HG02981 (cell line): ENCODE measurements around the gene STAB1.

Experiments
- ATAC-seq: cut with Tn5 transposase; IDR thresholded peaks from one replicate; pipeline ENCODE4 v1.9.1; 2021; ENCODE audit warnings: mild to moderate bottlenecking, moderate library complexity; ENCODE audit not compliant: unreplicated experiment

Gene STAB1

DNA sequence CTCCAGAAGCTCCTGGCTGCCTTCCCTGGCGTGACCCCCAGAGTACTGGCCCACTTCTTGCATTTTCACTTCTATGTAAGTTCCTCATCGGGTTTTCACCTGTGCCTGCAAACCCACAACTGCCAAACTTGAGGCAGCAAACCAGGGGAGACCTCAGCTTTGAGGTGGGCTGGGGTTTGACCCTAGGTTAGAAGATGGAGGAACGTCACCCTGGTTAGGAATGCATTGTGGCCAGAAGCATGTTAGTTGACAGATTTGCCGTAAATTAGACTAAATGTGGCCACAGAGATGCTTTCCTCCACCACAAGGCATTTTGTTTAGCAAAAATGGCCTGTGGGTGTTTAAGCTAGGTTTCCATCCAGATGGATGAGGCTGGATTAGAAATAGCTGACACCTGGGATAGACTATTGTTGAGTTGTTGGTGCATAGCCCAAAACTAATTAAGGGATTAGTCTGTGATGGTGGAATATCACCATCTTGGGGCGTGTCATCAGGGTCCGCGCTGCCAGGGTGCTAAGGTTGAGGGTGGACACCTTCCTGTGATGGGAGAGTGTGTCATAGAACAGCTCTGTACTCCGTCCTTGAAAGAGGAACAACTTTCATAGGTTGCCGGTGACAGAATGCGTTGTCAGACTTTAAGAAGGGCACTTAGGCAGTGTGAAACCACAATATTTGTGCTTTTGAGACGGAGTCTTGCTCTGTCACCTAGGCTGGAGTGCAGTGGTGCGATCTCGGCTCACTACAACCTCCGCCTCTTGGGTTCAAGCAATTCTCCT, 36.2 kb upstream of the STAB1 start:
- no peak for ATAC-seq

DNA sequence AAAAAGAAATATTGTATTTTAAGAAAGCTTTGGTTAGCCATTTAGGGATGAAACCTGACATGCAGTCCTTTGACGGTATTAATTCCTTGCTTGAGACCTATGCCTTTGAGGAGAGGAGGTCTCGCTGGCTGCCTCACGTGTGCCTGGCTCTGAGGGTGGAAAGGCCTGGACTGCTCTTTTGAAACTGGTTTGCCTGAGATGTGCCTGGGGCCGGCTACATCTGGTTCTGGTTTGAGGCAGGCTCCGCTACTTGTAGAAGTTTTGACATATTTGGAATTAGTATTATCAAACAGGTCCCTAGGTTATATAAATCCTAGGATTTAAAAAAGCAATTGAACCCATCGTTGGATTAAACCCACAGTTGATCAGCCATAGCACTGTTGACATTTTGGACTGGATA, 33.3 kb upstream of the STAB1 start:
- ATAC-seq = no peak

DNA sequence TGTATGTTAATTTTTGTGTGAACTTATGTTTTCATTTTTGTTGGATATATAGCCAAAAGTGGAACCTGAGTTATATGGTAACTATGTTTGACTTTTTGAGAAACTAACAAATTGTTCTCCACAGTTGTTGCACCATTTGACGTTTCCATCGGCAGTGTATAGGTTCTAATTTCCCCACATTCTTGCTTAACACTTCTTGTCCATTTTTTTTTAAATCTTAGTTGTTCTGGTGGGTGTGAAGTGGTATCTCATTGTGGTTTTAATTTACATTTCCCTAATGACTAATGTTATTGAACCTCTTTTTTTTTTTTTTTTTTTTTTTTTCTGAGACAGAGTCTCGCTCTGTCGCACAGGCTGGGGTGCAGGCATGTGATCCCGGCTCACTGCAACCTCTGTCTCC, 31.7 kb upstream of the STAB1 start:
- no peak for ATAC-seq

DNA sequence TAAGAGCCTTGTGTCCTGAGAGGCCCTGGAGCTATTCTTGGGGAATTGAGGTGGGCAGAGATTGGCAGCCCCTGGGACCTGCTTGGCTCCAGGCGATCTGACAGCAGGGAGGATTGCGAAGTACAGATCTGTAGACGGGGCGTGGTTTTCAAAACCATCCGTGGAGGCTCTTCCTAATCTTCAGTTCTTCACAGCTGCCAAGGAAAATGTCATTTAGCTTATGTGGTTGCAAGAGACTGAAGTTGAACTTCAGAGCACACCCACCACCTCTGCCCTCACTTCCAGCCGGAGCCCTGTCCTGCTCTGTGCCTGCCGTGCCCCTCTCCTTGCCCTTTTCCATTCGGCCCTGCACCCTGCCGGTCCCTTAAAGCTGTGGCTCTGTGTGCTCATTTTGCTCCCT, 26.8 kb upstream of the STAB1 start:
- no peak for ATAC-seq

DNA sequence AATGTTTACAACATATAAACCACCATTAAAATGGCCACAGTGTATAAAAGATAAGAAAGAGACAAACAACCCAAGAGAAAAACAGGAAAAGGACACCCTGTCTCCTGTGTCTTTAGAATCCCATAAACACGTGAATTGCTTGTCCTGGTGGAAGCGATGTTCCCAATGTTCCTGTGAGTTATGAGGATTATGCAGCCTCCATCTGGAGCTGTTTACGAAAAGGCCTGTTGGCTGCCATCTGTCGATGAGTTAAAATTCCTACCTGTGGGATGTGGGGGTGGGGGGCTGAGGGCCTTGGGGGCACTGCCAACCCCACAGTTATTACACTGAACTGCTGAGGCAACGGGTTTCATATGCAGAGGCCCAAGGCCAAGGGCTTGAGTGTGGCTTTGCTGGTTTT, 26.1 kb upstream of the STAB1 start:
- ATAC-seq = no peak

DNA sequence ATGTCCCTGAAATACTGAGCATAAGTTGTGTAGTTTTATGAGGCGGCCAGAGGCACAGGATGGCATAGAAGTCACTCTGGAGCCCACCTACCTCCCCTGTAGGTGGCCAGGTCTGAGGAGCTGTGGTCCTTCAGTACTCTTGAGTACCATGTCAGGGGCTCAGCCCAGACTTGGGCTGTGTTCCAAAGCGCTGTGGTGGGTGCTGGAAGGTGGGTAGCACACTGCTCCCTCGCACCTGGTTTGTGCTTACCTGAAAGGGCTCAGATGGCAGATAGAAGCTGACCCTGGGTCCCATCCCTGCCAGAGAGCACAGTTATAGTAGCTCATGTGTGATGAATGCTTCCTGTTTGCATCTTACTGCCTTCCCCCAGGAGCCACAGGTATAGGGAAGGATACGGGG, 24.2 kb upstream of the STAB1 start:
- no peak for ATAC-seq

DNA sequence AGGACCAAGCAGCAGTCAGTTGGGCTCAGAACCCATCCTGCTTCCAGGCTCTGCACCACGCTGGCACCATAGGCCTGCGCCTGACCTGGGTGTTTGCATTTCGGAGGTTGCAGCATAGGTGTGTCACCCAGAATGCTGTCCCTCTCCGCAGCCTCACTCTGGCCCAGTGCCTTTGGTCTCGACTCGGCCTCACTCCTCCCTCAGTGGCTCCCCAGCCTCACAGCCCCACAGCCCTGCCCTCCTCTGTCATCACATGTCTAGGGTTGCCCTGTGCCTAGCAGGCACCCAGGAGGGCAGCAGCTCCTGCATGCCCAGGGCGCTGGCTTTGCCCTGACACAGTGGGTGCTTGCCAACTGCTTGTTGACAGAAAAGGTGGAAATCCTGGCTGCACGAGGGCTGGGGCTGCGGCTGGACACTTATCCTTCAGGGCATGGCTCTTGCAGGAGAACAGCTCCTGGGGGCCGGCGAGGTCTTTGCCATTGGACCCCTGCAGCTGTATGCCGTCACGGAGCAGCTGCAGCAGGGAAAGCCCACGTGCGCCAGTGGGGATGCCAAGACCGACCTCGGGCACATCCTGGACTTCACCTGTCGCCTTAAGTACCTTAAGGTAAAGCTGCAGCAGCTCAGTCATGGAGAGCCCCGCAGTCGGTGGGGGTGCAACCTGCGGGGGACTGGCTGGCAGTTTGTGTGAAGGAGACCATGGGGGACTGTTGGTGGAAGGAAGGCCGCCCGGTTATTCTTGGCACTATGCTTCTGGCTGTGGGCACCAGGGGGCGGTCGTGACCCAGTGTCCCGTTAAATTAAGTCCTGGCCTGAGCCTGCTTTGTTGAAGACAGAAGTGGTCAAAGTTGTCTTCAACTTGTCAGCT, 23.5 kb upstream of the STAB1 start:
- ATAC-seq = no peak

DNA sequence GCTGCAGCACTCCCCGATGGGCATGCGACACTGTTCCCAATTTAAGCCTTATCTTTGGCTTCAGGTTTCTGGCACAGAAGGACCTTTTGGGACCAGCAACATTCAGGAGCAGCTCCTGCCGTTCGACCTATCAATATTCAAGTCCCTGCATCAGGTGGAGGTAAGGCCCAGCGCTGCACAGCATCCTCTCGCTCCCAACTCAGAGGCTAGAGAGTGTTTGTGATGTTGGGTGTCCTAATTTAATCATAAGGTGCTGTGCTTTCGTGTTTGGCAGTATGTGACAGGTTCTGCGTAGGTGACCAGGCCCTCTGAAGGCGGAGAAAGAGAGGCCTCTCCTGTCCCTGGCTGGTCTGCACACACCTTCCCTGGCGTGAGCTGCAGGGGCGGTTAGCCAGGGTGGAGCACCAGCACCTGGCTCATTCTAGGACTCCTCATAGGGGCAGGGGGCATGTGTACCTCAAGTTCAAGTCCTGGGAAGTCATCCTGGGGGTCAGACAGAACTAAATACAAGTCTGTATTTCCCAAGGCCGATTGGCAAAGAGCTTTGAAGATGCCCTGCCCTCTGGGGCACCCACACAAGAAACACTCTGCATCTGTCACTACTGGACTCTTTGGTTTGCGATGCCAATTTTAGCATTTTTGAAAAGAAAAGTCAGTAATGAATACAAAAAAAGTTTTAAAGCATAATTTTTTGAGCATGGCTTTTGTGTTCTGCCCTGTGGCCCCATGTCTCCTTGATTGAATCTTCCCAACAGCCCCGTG, 22.7 kb upstream of the STAB1 start:
- no peak for ATAC-seq

DNA sequence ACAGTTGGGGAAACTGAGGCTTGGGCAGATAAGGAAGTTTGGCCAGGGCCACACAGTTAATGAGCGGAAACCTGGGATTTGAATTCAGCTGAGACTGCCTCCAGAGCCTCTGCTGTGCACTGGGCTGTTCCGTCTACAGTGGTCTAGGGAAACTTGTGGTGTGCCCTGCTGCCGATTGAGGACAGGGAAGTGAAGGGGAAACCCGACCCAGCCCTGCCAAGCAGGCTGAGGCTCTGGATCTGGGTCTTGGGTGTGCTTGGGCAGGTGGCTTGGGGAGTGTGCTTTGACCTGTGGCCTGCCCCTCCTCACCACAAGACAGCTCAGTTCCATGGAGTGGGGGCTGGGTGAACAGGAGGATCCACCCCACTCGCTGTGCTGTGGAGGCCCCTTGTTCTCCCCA, 22.1 kb upstream of the STAB1 start:
- ATAC-seq = no peak

DNA sequence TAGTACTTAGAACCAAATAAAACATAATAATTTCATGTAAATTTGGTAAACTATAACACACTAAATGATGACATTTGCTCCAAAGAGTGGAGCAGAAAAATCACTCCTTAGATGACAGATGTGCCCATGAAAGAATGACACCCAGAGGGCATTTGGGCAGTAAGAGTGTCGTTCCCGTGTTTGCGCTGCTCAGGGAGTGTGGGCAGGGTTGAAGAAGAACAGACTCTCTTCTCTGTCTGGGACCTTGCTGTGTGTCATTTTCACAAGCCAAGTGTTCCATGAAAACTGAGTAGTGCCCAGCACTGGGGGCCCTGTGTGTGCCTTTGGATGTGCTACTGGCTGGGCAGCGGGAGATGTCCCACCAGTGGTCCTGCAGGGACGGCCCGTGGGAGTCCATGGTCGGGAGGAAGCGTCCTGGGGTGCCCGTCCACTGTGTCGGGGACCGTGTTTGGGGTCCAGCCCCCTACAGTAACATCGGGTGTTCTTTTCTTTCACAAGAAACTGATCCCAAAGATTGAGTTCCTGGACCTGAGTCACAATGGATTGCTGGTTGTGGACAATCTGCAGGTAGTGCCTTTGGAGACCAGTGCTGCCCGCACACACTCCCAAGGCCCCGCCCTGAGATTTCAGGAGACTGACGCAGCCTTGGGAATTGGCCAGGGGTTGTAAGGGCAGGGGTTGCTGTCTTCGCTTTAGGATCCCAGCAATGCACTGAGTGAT, 17.9 kb upstream of the STAB1 start:
- ATAC-seq = no peak

DNA sequence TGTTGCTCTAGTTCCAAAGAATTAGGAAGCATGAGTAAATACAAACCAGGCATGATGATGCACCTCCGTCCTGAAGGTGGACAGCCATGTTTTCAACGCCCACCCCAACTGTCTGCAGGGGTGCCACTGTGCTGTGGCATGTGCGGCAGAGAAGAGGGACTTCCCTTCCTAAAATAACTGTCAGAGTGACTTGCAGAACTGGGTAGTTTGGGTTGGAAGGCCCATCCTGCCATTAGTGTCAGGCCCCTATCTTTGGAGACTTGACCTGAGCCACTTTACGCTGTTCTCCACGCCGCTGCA, 17.4 kb upstream of the STAB1 start:
- no peak for ATAC-seq

DNA sequence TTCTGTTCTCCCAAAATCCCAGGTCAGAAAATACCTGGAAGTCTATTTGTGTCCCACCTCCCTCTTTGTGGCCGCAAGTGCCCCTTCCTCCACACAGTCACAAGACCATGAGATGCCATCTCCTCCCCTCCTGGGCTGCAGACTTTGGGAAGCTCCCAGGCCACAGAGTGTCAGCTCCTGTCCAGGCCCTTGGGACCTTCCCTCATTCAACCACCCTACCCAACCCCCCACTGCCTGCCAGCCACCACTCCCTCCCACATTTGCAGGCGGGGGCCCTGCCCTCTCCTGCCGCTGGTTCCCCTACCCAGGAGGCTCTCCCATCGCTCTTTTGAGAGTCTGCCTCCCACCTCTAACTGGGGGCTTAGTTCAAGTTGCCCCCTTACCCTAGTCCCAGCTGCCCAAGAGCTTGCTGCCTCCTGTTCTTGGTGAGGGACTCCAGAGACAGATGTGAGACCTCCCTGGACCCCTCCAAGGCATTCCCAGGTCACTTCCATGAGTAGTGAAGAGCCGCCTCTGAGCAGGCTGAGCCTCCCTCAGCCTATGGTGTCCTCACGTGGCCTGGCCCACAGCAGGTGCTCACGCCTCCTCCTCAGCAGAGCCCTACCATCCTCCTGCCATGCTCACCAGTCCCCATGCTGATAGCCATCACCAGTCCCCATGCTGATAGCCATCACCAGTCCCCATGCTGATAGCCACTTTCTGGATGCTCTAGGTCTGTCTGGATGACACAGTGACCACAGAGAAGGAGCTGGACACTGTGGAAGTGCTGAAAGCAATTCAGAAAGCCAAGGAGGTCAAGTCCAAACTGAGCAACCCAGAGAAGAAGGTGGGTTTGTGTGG, 15.9 kb upstream of the STAB1 start:
- ATAC-seq = no peak

DNA sequence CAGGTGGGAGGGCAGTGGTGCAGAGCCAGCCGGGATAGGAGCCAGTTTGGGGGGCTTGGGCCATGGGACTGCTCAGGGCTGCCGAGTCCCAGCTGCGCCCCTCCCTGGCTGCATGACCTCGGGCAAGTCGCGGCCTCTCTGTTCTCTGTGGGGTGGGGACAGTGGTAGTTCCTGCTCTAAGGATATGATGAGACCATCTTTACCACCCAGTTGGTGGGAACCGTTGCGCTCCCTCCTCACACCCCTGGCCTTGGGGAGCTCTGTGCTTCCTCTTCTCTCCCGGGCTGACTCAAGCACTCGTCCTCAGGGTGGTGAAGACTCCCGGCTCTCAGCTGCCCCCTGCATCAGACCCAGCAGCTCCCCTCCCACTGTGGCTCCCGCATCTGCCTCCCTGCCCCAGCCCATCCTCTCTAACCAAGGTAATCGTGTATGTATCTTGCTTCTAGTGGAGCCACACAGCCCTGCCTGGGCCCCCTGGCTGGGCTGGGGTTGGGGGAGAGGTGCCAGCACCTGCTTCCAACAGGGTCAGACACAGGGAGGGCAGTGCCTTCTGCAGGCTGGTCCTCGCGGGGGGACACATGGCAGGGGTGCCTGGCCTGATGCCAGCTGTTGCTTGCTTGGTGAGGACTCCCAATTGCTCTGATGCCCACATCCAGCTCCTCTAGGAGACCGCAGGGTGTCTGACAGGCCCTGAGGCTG, 15.1 kb upstream of the STAB1 start:
- no peak for ATAC-seq

DNA sequence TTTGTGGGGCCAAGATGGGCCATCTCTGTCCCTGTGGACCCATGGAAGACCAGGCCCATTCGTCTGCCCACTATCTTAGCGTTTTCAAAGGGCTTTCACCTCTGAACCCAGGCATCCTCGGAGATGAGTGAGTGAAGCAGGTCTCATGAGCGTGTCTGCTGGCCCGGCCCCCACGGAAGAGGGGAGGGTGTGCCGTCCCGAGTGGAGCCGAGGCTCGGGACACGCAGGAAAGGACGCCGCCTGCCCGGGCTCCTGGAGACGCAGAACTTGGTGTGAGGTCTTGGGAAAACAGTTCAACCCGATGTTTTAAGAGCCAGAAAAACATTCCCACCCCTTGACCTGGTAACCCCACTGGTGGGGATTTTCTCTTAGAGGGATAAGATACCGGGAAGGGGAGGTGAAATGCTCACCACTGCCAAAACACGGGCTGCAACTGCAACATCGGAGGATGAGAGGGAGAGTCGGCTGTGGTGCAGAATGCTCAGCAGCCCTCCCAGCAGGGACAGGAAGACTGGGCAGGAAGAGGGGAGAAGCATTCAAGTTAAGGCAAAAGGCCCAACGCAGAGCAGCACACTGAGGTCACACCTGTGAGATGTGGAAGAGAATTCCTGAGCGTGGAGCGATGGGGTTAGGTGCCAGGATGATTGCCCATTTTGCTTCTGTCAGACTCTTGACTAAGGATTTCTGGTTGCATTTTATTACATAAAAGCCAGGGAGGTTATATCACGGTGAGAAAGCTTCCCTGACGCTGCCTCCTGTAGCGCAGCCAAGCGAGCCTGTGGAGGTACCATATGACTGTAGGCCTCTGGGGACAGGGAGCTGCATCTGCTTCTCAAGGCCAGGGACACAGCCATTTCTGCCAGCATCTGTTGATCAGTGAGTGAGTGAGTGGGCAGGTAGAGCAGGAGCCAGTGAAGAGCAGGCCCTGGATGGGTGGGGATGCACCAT, 14.1 kb upstream of the STAB1 start:
- no peak for ATAC-seq

DNA sequence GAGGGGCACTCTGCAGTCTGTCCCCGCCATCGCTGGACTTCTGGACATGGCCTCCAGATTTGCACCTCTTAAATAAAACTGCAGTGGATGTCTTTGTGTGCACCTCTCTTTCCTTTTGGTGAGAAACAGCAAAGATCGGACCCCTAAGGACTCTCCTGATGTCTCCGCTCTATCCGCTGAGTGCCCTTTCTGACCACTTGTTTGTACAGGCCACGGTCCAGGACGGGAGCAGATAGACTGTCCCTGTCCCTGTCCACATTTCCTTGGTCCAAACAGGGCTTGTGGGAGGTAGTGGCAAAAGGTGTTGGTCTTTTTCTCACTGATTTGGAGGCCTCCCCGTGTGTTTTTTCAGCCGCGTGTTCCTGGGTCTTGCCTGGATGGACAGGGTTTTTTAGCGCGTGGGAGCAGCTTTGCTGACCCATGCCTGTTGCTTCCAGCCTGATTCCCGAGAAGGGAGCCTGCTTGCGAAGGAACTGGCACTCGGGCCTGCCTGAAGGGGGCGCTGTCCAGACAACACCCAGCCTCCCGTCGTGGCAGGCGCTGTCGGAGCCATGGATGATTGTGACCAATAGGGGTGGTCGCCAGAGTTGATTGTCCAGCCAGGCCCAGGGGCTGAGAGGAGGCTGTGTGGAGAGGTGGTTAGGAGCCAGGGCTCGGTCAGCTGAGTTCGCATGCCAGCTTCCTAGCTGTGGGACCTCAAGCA, 13.2 kb upstream of the STAB1 start:
- no peak for ATAC-seq

DNA sequence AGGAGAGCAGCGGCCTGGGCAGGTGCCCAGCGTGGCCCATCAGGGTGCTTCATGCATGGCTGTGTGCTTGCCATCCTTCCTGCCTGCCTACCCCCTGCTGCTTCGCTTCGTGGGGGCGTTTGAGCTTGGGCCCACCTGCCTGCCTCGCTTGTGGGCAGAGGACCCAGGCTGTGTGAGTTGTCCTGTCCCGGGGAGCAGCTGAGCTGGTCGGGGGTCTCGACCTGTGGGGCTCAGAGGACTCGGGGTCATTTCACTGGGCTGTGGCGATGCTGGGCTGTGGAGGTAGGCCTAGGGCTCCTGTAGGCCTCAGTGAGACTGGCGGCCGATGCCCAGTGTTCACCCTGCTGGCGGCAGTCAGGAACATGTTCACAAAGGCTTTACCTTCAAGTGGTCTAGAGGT, 12.1 kb upstream of the STAB1 start:
- ATAC-seq = no peak

DNA sequence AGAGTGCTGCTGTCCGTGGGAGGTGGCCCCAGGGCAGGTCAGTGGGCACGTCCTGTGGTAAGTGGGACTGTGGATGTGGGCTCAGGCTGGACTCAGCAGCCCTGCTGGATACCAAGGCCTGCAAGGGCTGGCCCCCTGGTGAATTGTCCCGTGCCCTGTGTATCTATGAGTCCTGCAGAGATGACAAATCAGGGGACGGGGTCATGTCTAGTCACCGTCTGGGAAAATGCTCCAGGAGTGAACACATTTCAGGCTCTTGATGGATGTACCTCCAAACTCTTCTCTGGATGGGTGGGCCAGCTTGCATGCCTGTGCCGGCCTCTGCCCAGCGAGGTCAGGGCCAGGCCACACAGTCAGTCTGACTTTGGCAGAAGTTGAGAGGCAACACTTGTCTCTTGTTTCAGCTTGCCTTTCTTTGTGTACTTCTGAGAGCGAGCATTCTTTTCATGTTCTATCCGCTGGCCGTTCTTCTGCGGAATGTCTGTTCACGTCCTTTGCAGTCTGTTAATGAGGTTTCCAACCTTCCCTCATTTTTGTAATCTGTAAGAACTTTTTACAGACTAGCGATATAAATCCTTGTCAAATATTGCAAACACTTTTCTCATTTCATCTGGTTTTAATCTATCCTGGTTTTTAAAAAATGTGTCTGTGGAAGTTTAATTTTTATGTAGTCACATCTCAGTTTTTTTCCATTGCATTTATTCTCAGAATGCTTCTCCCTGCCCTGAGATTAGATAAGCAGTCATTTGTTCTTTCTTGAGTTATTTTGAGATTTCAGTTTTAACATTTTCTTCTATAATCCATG, 11.4 kb upstream of the STAB1 start:
- ATAC-seq = no peak
